ACHN (cell line): Measurements from ENCODE around the gene MTIF2.
A peak's percentile ranks its signal among the peaks of the same experiment; 100 is the strongest.
"Not testable (repeated sequence)": the region's sequence is repeated elsewhere in the genome, so short reads cannot be mapped to it uniquely, and the experiment has no call there.

Source experiments
- DNase-seq: peaks from one replicate; pipeline ENCODE4 v3.0.0-alpha.2; 2015
- in situ Hi-C: cut with HindIII; loops from 2 replicates; pipeline ENCODE4 v1.10.0; 2017; ENCODE audit warnings: low sequenced_read_pairs, low pct_ligation_motif_present, low pct_unique_long_range_greater_than_20kb

The MTIF2 gene

GRCh38 chr2:55247025-55247424 lies 22.0 kb downstream of the MTIF2 start:
- no peak for DNase-seq
- in situ Hi-C loops, result no loop called here

DNA sequence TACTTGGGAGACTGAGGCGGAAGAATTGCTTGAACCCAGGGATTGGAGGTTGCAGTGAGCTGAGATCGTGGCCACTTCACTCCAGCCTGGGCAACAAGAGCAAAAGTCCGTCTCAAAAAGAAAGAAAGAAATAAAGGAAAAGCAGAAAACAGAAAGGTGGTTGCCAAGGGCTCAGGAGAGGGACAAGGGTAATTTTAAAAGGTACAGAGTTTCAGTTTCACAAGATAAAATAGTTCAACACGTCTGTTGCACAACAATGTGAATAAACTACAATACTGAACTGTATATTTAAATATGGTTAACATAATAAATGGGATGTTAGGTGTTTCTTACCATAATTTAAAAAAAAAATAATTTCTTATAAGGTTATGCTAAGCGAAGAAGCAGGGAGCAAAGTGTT lies 23.6 kb downstream of the MTIF2 start:
- DNase-seq, result no peak
- in situ Hi-C loops, result no loop called here

- DNase-seq, result no peak
- in situ Hi-C loops, result no loop called here
Observed at GRCh38 chr2:55242617-55243016, 26.4 kb downstream of the MTIF2 start.

GRCh38 chr2:55241582-55241981 lies 27.4 kb downstream of the MTIF2 start:
- DNase-seq, in situ Hi-C loops: not testable (repeated sequence)

DNA sequence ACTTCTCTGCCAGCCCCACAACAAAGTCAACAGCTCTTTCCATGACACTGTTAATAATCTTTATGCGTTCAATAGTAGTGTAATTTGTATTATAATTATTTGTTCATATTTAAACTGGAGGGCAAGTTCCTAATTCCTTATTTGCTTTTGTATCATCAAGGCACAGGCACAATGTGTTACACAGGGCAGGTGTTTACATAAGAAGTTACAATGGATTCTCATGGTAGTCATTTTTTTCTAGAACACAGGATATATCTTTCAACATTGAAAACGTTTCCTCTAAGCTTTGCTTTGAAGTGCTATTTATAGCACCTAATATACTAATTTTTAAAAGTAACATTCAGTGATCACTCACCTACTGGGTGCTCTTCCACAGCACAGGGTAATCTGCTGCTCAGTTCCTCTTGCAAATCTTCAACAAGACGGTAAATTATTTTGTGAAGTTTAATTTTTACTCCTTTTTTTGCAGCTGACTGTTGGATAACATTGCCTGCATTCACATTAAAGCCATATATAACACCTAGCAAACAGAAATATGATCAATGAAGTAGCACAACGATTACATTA lies 29.3 kb downstream of the MTIF2 start:
- DNase-seq, result no peak
- in situ Hi-C loops, result no loop called here

DNA sequence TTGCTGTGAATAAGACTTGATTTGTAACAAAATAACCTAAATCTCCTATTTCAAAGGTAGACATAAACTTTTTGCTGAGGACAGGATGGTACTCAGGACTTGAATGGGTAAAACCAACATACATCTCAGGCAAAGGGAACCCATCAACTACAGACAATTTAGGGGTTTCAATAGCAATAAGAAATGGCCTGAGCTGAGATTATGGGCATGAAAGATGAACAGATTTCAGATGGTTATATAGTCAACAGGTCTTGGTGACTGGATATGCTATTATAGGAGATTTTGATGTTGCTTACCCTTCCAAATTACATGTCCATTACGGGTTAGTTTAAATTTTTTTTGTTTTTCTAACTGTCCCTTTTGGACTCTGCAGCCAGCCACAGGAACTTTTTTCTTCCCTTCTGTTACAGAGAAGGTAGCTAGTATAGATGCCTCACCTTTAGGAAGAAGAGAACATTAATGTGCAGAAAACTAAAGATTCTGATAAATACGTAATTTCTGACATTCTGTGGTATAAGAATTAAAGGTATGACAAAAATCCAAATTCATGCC lies 32.0 kb downstream of the MTIF2 start:
- in situ Hi-C loops, result no loop called here

GRCh38 chr2:55235724-55236538 lies 33.1 kb downstream of the MTIF2 start:
- no peak for DNase-seq
- in situ Hi-C loops, result no loop called here

More for the DNA sequence above, 32.0 kb downstream of the MTIF2 start:
- no peak for DNase-seq

DNA sequence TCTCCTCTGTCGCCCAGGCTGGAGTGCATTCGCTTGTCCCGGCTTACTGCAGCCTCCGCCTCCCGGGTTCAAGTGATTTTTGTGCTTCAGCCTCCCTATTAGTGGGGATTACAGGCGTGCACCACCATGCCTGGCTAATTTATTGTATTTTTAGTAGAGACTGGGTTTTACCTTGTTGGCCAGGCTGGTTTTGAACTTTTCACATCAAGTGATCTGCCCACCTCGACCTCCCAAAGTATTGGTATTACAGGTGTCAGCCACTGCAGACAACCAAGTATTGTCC lies 35.4 kb downstream of the MTIF2 start:
- in situ Hi-C loops, result no loop called here
- no peak for DNase-seq

- peak; percentile 35 for DNase-seq
- in situ Hi-C loops, result no loop called here
Observed at GRCh38 chr2:55232863-55233657, 36.0 kb downstream of the MTIF2 start.

DNA sequence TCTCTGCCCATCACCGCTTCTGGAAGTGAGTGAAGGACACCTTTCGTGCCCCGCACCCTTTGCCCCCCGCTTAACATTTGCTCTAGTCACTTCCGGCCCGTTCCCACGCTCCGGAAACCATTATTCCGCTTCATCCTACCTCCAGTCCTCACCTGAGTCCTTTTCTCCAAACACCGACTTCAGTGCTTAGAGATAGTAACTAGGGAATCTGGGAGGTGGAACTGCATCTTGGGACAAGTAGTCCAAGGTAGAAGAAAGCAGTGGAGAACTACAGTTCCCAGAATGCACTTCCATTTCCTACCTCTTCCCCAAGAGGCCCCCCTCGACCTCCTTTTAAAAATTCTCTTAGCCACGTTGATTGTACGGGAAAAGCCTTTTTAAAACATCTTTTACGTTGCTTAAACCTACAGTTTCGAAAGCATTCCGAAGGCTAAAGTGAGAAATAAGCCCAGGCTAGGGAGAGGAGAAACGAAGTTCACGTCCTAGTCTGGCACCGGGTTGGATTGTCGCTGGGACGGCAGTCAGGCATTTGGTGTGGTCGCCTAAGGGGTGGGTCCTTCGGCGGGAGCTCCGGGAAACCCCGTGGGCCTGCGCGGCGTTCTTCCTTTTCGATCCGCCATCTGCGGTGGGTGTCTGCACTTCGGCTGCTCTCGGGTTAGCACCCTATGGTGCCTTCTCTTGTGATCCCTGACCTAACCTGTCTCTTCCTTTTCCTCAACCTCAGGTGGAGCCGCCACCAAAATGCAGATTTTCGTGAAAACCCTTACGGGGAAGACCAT lies 36.8 kb downstream of the MTIF2 start, which contains the start of the genes CLHC1 and RPS27A:
Gene CLHC1, minus strand, starts transcription at position 210 of the 779 bp plus-strand sequence. CDS start 9,882 bp downstream, outside the sequence.
Gene RPS27A, plus strand, starts transcription at position 605 of the 779 bp plus-strand sequence. Its CDS starts 137 bp downstream, at position 742.
- in situ Hi-C loops, result no loop called here
- DNase-seq, result peak; percentile 94

DNA sequence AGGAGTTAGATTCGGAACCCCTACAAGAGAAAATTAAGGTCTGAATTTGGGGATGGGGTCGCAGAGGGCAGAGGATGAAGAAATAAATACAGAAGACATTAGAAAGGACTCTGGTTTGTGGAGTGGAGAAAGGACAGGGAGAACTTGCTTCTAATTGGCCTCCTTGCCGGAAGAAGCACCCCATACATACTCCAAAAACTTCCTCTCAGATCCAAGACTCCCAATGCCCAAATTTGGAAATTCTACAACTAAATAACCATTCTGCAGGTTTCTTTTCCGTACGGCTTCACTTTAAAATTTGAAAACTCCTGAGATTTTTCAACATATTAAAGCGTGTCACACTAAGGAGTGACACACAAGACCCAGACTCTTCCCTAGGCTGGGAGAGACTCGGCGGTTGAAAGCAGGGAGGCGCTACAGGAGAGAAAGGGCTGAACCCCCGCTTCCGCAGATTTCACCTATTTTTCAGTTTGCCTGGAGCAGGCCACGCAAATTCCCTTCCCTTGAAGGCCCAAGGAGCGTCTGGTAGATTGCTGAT lies 37.4 kb downstream of the MTIF2 start:
- in situ Hi-C loops, result no loop called here
- no peak for DNase-seq

DNA sequence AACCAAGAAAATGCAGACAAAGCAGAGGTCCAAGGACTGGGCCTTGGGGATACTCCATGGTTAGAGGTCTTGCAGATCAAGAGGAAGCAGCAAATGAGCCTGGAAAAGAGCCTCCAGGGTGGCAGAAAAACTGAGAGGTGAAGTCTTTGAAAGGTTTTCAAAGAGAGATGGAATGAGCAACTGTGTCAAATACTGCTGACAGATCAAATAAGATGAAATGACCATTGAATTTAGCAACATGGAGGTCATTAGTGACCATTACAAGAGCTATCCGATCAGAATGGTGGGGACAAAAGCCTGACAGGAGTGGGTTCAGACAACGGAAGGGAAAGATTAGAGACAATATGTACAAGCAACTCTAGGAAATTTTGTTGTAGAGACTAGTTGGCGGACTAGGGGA lies 38.5 kb downstream of the MTIF2 start:
- in situ Hi-C loops, result no loop called here
- DNase-seq, result no peak

GRCh38 chr2:55229221-55229620 lies 39.8 kb downstream of the MTIF2 start:
- no peak for DNase-seq
- in situ Hi-C loops, result no loop called here

DNA sequence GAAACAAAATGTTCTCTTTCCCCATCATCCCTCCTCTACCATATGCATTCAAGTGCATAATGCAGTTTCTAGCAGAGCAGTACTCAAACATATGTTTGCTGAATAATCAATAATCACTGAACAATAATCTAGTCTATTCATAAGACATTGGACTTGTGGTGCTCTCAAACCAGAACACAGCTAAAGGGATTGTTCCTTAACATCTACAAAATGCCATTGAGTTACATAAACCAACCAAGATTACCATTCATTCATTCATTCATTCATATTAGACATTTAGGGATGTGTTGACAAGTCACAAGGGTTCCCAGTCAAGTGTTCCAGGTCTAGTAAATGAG lies 40.8 kb downstream of the MTIF2 start:
- in situ Hi-C loops, result no loop called here
- no peak for DNase-seq

DNA sequence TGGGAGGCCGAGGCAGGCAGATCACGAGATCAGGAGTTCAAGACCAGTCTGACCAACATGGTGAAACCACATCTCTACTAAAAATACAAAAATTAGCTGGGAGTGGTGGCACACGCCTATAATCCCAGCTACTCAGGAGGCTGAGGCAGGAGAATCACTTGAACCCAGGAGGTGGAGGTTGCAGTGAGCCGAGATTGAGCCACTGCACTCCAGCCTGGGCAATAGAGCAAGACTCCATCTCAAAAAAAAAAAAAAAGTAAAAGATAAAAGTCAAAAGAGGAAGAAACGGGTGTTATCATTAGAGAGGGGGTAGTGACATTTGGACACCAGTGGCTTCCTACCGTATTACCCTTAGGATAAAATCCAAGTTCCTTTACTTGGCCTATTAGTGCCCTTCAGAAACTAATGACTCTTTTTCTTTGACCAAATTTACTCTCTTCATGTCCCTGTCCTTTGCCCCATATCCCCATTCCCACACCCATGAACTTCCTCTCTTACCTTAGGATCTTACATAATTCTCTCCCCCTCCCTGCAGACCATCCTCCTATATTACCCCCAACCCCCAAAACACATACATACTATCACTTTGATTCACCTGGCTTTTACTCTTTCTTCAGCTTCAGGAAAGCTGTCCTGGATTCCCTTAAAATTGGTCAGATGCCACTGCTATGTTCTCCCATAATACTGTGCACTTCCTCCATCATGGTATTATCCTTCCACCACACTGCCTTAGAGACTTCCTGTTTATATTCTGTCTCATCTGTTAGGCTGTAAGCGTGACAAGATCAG lies 41.4 kb downstream of the MTIF2 start:
- DNase-seq, in situ Hi-C loops: not testable (repeated sequence)

DNA sequence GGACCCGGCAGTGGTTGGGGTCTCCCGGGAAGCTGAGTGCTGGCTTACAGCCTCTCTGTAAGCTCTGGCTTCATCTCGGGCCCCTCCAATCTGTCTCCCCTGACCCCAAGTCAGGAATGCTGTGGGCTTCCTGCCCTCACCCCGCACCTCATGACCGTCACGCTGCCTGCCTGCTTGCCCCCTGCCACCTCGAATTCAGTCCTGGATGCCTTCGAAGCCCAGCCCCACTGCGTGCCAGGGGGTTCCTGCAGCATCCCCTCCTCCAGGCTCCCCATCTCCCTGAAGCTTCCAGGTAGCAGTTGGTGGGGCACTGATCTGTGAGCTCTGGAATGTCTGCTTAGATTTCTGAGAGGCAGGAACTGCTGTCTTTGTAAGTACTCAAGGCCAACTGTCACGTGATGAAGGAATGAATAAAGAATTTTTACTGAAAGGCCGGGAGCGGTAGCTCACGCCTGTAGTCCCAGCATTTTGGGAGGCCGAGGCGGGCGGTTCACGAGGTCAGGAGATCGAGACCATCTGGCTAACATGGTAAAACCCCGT lies 43.5 kb downstream of the MTIF2 start:
- DNase-seq, result no peak
- in situ Hi-C loops, result no loop called here

DNA sequence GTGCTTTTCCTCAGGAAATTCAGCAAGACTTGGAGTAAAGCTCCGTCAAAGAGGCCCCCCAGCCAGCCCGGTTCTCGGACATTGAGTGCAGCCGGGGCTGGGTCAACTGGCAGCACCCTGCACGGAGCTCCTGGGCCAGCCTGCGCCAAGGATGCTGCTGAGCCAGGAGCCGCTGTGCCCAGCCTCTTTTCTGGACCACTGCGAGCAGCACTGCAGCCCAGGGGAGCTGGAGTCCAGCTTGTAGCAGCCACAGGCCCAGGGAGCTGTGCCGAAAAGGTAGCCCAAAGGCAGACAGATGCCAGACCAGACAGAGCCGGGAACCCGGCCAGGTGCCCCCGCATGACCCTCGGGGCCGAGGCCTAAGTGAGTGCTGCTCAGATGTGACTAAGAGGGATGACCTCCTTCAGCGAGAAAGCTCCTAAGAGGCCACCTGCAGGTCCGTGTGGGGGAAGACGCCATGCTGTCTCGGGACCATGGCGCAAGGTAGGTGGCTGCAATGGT lies 44.2 kb downstream of the MTIF2 start:
- in situ Hi-C loops, result no loop called here
- no peak for DNase-seq
